ENCODE measurements around the gene ASCC3. TPM values are rescaled to one million over a fixed set of nuclear protein-coding genes. Genes with fewer than 3 reads are reported as not detected.

ASCC3 gene
- total RNA-seq, 1 experiment from 2014 or later = 48.2 TPM

DNA sequence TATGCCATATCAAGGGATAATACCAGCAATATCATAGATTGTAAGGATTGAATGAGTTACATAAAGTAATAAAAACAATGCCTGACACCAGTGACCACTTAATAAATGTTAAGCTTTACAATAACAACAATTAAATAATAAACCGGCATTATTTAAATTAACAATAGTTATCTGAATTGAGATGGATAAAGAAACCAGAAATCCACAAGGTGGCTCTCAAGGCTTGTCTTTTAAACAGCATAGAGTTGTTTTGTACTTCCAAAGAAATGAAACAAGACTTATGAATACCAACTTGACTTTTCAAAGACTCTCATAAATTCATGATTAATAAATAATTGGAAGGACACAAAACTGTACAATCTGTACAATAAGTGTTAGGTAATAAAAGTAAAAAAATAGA, 203.1 kb downstream of the ASCC3 start:
- no peak overlapping the region for H3K4me3 Mint-ChIP-seq (ENCODE audit: unreplicated experiment)
- BruUV-seq (replicated peaks) = no TSS peak
- Histone ChIP-seq H3K36me3 (ENCODE audit: control insufficient read depth, insufficient read depth, low read length) (no peaks in the 10 kb centered on the region), H3K9me3 (no peaks in the 10 kb centered on the region), H3K27me3 (replicated peaks; ENCODE audit: control insufficient read depth, insufficient read depth, low read length) (no peaks in the 10 kb centered on the region), H3K4me1 (no peaks in the 10 kb centered on the region), H3K4me3 (ENCODE audit: low read depth, low read length) (no peak overlapping the region)
- TF ChIP-seq, protein P1, sequence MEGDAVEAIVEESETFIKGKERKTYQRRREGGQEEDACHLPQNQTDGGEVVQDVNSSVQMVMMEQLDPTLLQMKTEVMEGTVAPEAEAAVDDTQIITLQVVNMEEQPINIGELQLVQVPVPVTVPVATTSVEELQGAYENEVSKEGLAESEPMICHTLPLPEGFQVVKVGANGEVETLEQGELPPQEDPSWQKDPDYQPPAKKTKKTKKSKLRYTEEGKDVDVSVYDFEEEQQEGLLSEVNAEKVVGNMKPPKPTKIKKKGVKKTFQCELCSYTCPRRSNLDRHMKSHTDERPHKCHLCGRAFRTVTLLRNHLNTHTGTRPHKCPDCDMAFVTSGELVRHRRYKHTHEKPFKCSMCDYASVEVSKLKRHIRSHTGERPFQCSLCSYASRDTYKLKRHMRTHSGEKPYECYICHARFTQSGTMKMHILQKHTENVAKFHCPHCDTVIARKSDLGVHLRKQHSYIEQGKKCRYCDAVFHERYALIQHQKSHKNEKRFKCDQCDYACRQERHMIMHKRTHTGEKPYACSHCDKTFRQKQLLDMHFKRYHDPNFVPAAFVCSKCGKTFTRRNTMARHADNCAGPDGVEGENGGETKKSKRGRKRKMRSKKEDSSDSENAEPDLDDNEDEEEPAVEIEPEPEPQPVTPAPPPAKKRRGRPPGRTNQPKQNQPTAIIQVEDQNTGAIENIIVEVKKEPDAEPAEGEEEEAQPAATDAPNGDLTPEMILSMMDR (IDR thresholded peaks at IDR 0.05; ENCODE audit: insufficient read depth in 1 of 2, low read depth in 1 of 2, low read length in 1 of 2, severe bottlenecking in 1 of 2, unreplicated experiment in 1 of 2) = no peak
- POLR2A ChIA-PET = no interaction called here
- no peak overlapping the region for H3K27ac Mint-ChIP-seq (ENCODE audit: unreplicated experiment)
- no peaks in the 10 kb centered on the region for H3K9me3 Mint-ChIP-seq (ENCODE audit: unreplicated experiment)
- CTCF ChIA-PET = no interaction called here
- intact Hi-C loops (cut with micrococcal nuclease; ENCODE audit: unreplicated experiment) = loop anchor here (2.0 kb wide), 1 partner anchor 43 kb away; no protein-coding TSS in a partner anchor
- H3K36me3 Mint-ChIP-seq (ENCODE audit: insufficient read depth, unreplicated experiment) = no peaks in the 10 kb centered on the region
- no peaks in the 10 kb centered on the region for H3K27me3 Mint-ChIP-seq (ENCODE audit: insufficient read depth, unreplicated experiment)
- H3K4me1 Mint-ChIP-seq (ENCODE audit: low read depth, unreplicated experiment) = no peaks in the 10 kb centered on the region
- no peak for DNase-seq

DNA sequence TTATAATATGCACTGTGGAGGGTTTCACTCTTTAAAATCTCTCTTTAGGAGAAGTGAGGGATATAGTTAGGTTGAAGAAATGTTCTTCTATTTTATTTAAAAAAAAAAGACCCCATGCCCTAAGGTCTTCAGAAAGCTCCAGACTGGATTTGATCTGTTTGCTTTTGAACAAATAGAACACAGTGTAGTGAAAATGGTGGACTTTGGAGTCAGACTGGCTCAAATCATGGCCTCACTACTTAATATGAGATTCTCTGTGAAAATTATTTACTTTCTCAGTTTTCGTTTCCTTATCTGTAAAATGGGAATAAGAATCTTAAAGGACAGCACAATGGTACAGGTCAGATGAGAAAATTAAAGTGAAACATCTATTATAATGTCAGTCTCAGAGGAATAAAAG, 203.9 kb downstream of the ASCC3 start:
- Histone ChIP-seq H3K27me3 (replicated peaks; ENCODE audit: control insufficient read depth, insufficient read depth, low read length) (no peaks in the 10 kb centered on the region), H3K9me3 (no peaks in the 10 kb centered on the region), H3K4me1 (no peaks in the 10 kb centered on the region), H3K4me3 (ENCODE audit: low read depth, low read length) (no peak overlapping the region), H3K36me3 (ENCODE audit: control insufficient read depth, insufficient read depth, low read length) (no peaks in the 10 kb centered on the region)
- TF ChIP-seq, protein P1 (IDR thresholded peaks at IDR 0.05; ENCODE audit: insufficient read depth in 1 of 2, low read depth in 1 of 2, low read length in 1 of 2, severe bottlenecking in 1 of 2, unreplicated experiment in 1 of 2) = no peak
- ChIA-PET POLR2A (no interaction called here), CTCF (no interaction called here)
- H3K9me3 Mint-ChIP-seq (ENCODE audit: unreplicated experiment) = no peaks in the 10 kb centered on the region
- DNase-seq = no peak
- no peaks in the 10 kb centered on the region for H3K36me3 Mint-ChIP-seq (ENCODE audit: insufficient read depth, unreplicated experiment)
- BruUV-seq (replicated peaks) = no TSS peak
- H3K4me1 Mint-ChIP-seq (ENCODE audit: low read depth, unreplicated experiment) = no peaks in the 10 kb centered on the region
- no peak overlapping the region for H3K4me3 Mint-ChIP-seq (ENCODE audit: unreplicated experiment)
- H3K27me3 Mint-ChIP-seq (ENCODE audit: insufficient read depth, unreplicated experiment) = no peaks in the 10 kb centered on the region
- intact Hi-C loops (cut with micrococcal nuclease; ENCODE audit: unreplicated experiment) = no loop called here
- no peak overlapping the region for H3K27ac Mint-ChIP-seq (ENCODE audit: unreplicated experiment)

DNA sequence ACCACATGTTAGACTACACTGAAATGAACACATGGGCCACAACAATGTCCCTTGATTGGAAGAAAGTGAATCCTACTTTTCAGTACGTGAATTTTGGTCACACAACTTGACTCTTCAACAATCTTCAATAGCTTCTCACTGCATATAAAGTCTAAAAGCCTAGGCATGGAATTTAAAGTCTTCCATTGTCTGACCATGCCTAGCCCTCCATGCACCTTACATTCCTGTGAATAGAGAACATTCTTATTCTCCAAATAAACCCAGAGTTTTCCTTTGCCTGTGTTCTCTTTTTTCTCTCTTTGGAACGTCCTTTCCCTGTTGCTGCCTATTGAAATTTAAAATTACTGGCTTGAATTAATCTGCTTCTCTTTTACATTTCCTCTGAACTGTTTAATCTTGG, 207.5 kb downstream of the ASCC3 start:
- DNase-seq = no peak
- Histone ChIP-seq H3K36me3 (ENCODE audit: control insufficient read depth, insufficient read depth, low read length) (no peaks in the 10 kb centered on the region), H3K4me1 (no peaks in the 10 kb centered on the region), H3K4me3 (ENCODE audit: low read depth, low read length) (no peak overlapping the region), H3K9me3 (no peaks in the 10 kb centered on the region), H3K27me3 (replicated peaks; ENCODE audit: control insufficient read depth, insufficient read depth, low read length) (no peaks in the 10 kb centered on the region)
- TF ChIP-seq, protein P1 (IDR thresholded peaks at IDR 0.05; ENCODE audit: insufficient read depth in 1 of 2, low read depth in 1 of 2, low read length in 1 of 2, severe bottlenecking in 1 of 2, unreplicated experiment in 1 of 2) = no peak
- Mint-ChIP-seq H3K9me3 (ENCODE audit: unreplicated experiment) (no peaks in the 10 kb centered on the region), H3K36me3 (ENCODE audit: insufficient read depth, unreplicated experiment) (no peaks in the 10 kb centered on the region), H3K27me3 (ENCODE audit: insufficient read depth, unreplicated experiment) (no peaks in the 10 kb centered on the region), H3K27ac (ENCODE audit: unreplicated experiment) (no peak overlapping the region), H3K4me3 (ENCODE audit: unreplicated experiment) (no peak overlapping the region), H3K4me1 (ENCODE audit: low read depth, unreplicated experiment) (no peaks in the 10 kb centered on the region)
- intact Hi-C loops (cut with micrococcal nuclease; ENCODE audit: unreplicated experiment) = no loop called here
- no TSS peak for BruUV-seq (replicated peaks)
- ChIA-PET POLR2A (no interaction called here), CTCF (no interaction called here)

Measured in Caco-2 (cell line).